ENCODE measurements around the gene EEF1AKMT3. TPM values are rescaled to one million over a fixed set of nuclear protein-coding genes. Genes with fewer than 3 reads are reported as not detected.
A peak's percentile ranks its signal among the peaks of the same experiment; 100 is the strongest.

EEF1AKMT3 gene
- total and polyA plus RNA-seq, 9 of the 15 experiments (the other 6 are each of a cell fraction or from before 2014, with no cell fraction given) = 4.1 to 17.2 (median 7.9) TPM

GRCh38 chr12:57754411-57755193, 17.8 kb upstream of the EEF1AKMT3 start, which contains the start of gene MARCHF9 (continued):
- TF ChIP-seq SMC3 (conservative IDR thresholded peaks at IDR 0.05; ENCODE audit: insufficient read depth, low read depth, low read length) (no peak), SMARCE1 (IDR thresholded peaks at IDR 0.05) (peak; percentile 30; the same call in 1 of the 2 replicates), GABPB1 (CRISPR knock-in tag; IDR thresholded peaks at IDR 0.05) (no peak), HDGF (IDR thresholded peaks at IDR 0.05) (peak; percentile 94; the same call in 1 of the 2 replicates), NR2C1 (IDR thresholded peaks at IDR 0.05) (no peak), NR2C1 (tag; IDR thresholded peaks at IDR 0.05) (no peak), NONO (IDR thresholded peaks at IDR 0.05; ENCODE audit: low read depth in 2 of 2, low read length in 1 of 2) (no peak), VEZF1 (CRISPR knock-in tag; IDR thresholded peaks at IDR 0.05) (peak; percentile 91), MIER1 (IDR thresholded peaks at IDR 0.05; ENCODE audit: low read depth) (0 out of 2 replicates have a peak, but pooled peaks have one; percentile 30), PRDM10 (IDR thresholded peaks at IDR 0.05; ENCODE audit: partially characterized antibody) (peak; percentile 59), SMARCA5 (IDR thresholded peaks at IDR 0.05) (0 out of 2 replicates have a peak, but pooled peaks have one; percentile 47), THRA (IDR thresholded peaks at IDR 0.05) (no peak), RBBP5 (IDR thresholded peaks at IDR 0.05; ENCODE audit: borderline replicate concordance, insufficient read depth, low read length, poor library complexity, severe bottlenecking) (no peak), KLF13 (tag; IDR thresholded peaks at IDR 0.05; ENCODE audit: borderline replicate concordance, low read depth) (peak; percentile 12; the same call in 1 of the 2 replicates), LARP7 (IDR thresholded peaks at IDR 0.05) (peak; percentile 86; the same call in 1 of the 2 replicates), HDAC2 (IDR thresholded peaks at IDR 0.05) (0 out of 2 replicates have a peak, but pooled peaks have one; percentile 26), ZNF436 (CRISPR knock-in tag; IDR thresholded peaks at IDR 0.05) (no peak), ZNF740 (CRISPR knock-in tag; IDR thresholded peaks at IDR 0.05) (no peak), ZNF740 (tag; IDR thresholded peaks at IDR 0.05) (0 out of 4 replicates have a peak, but pooled peaks of 1 of the 2 experiments have one; percentile 13), BMI1 (IDR thresholded peaks at IDR 0.05; ENCODE audit: low read length) (no peak), RUNX1 (IDR thresholded peaks at IDR 0.05; ENCODE audit: low read depth) (no peak)

Data from K562 (cell line).